Measurements from ENCODE around the gene ESPNL.

Gene ESPNL

GRCh38 chr2:238159071-238159539, 59.0 kb downstream of the ESPNL start:
- Histone ChIP-seq H2AFZ (ENCODE audit: low read length) (0 out of 2 replicates have a peak overlapping the region, but pooled peaks have one; percentile 4), H3K4me2 (ENCODE audit: low read depth, low read length, poor library complexity, severe bottlenecking) (peak overlapping the region; percentile 67), H4K20me1 (ENCODE audit: insufficient read depth, low read length, poor library complexity, severe bottlenecking) (no peaks in the 10 kb centered on the region), H3K4me1 (ENCODE audit: insufficient read depth, low read length, poor library complexity, severe bottlenecking) (peaks cover 14% of the 10 kb centered on the region), H3F3A (ENCODE audit: low read depth) (no peaks in the 10 kb centered on the region), H3K27me3 (ENCODE audit: insufficient read depth, low read length, poor library complexity, severe bottlenecking) (no peaks in the 10 kb centered on the region), H3K79me2 (ENCODE audit: insufficient read depth, low read length) (no peaks in the 10 kb centered on the region), H3K9me2 (replicated peaks; ENCODE audit: low read depth, low read length) (no peaks in the 10 kb centered on the region), H3K9ac (ENCODE audit: low read depth, low read length, poor library complexity, severe bottlenecking) (peak overlapping the region; percentile 47), H3K4me3 (ENCODE audit: low read length, poor library complexity, severe bottlenecking) (peak overlapping the region; percentile 72), H3K9me3 (ENCODE audit: insufficient read depth, low read depth, low read length) (no peaks in the 10 kb centered on the region), H3K36me3 (ENCODE audit: insufficient read depth, low read length) (no peaks in the 10 kb centered on the region)
- no peak for TF ChIP-seq EZH2phosphoT487 (IDR thresholded peaks at IDR 0.05; ENCODE audit: borderline replicate concordance)
- TF ChIP-seq, protein P1, sequence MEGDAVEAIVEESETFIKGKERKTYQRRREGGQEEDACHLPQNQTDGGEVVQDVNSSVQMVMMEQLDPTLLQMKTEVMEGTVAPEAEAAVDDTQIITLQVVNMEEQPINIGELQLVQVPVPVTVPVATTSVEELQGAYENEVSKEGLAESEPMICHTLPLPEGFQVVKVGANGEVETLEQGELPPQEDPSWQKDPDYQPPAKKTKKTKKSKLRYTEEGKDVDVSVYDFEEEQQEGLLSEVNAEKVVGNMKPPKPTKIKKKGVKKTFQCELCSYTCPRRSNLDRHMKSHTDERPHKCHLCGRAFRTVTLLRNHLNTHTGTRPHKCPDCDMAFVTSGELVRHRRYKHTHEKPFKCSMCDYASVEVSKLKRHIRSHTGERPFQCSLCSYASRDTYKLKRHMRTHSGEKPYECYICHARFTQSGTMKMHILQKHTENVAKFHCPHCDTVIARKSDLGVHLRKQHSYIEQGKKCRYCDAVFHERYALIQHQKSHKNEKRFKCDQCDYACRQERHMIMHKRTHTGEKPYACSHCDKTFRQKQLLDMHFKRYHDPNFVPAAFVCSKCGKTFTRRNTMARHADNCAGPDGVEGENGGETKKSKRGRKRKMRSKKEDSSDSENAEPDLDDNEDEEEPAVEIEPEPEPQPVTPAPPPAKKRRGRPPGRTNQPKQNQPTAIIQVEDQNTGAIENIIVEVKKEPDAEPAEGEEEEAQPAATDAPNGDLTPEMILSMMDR (conservative IDR thresholded peaks at IDR 0.05; ENCODE audit: low read length) = no peak

DNA sequence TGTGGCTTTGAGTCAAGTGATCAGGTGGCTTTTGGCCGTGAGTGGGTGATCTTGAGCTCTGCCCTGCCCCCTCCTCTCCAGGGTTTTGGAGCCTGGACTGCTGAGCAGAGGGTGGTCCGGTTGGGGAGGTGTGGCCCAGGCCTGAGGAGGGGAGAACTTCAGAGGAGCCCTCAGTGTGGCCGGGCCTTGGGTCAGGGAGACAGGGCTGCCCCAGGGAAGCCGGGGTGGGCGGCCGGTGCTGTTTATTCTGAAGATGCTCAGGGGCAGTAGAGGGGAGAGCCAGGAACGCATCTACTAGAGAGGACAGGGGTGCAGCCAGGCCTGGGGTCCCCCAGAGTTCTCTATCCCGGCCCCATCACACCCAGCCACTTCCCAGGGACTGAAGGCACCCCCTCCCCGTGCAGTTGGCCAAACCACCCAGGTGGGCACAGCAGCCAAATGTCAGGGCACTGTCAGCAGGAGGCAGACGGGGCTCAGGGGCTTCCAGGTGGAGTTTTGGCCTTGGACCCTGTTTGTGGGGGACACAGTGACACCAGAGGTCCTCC, 59.6 kb downstream of the ESPNL start:
- peak overlapping the region; percentile 47 for H3K9ac ChIP-seq (ENCODE audit: low read depth, low read length, poor library complexity, severe bottlenecking)
- H3F3A ChIP-seq (ENCODE audit: low read depth) = no peaks in the 10 kb centered on the region
- no peak for TF ChIP-seq EZH2phosphoT487 (IDR thresholded peaks at IDR 0.05; ENCODE audit: borderline replicate concordance)
- TF ChIP-seq, protein P1 (conservative IDR thresholded peaks at IDR 0.05; ENCODE audit: low read length) = no peak
- peak overlapping the region; percentile 88 for H2AFZ ChIP-seq (ENCODE audit: low read length)
- H3K79me2 ChIP-seq (ENCODE audit: insufficient read depth, low read length) = no peaks in the 10 kb centered on the region
- peak overlapping the region; percentile 72 for H3K4me3 ChIP-seq (ENCODE audit: low read length, poor library complexity, severe bottlenecking)
- peaks cover 14% of the 10 kb centered on the region for H3K4me1 ChIP-seq (ENCODE audit: insufficient read depth, low read length, poor library complexity, severe bottlenecking)
- H3K4me2 ChIP-seq (ENCODE audit: low read depth, low read length, poor library complexity, severe bottlenecking) = peak overlapping the region; percentile 67
- no peaks in the 10 kb centered on the region for H4K20me1 ChIP-seq (ENCODE audit: insufficient read depth, low read length, poor library complexity, severe bottlenecking)
- no peaks in the 10 kb centered on the region for H3K9me2 ChIP-seq (replicated peaks; ENCODE audit: low read depth, low read length)
- no peaks in the 10 kb centered on the region for H3K9me3 ChIP-seq (ENCODE audit: insufficient read depth, low read depth, low read length)
- no peaks in the 10 kb centered on the region for H3K36me3 ChIP-seq (ENCODE audit: insufficient read depth, low read length)
- H3K27me3 ChIP-seq (ENCODE audit: insufficient read depth, low read length, poor library complexity, severe bottlenecking) = no peaks in the 10 kb centered on the region

GRCh38 chr2:238160206-238161129, 60.3 kb downstream of the ESPNL start:
- H3K4me2 ChIP-seq (ENCODE audit: low read depth, low read length, poor library complexity, severe bottlenecking) = peak overlapping the region; percentile 67
- H3K4me1 ChIP-seq (ENCODE audit: insufficient read depth, low read length, poor library complexity, severe bottlenecking) = peaks cover 14% of the 10 kb centered on the region
- no peaks in the 10 kb centered on the region for H3F3A ChIP-seq (ENCODE audit: low read depth)
- H2AFZ ChIP-seq (ENCODE audit: low read length) = peak overlapping the region; percentile 88
- H3K36me3 ChIP-seq (ENCODE audit: insufficient read depth, low read length) = no peaks in the 10 kb centered on the region
- H3K79me2 ChIP-seq (ENCODE audit: insufficient read depth, low read length) = no peaks in the 10 kb centered on the region
- no peaks in the 10 kb centered on the region for H4K20me1 ChIP-seq (ENCODE audit: insufficient read depth, low read length, poor library complexity, severe bottlenecking)
- no peaks in the 10 kb centered on the region for H3K9me3 ChIP-seq (ENCODE audit: insufficient read depth, low read depth, low read length)
- no peak for TF ChIP-seq EZH2phosphoT487 (IDR thresholded peaks at IDR 0.05; ENCODE audit: borderline replicate concordance)
- TF ChIP-seq, protein P1 (conservative IDR thresholded peaks at IDR 0.05; ENCODE audit: low read length) = peak; percentile 90
- H3K4me3 ChIP-seq (ENCODE audit: low read length, poor library complexity, severe bottlenecking) = peak overlapping the region; percentile 72
- no peaks in the 10 kb centered on the region for H3K9me2 ChIP-seq (replicated peaks; ENCODE audit: low read depth, low read length)
- peak overlapping the region; percentile 47 for H3K9ac ChIP-seq (ENCODE audit: low read depth, low read length, poor library complexity, severe bottlenecking)
- H3K27me3 ChIP-seq (ENCODE audit: insufficient read depth, low read length, poor library complexity, severe bottlenecking) = no peaks in the 10 kb centered on the region
